Measurements from ENCODE around the gene RCBTB2. TPM values are rescaled to one million over a fixed set of nuclear protein-coding genes. Genes with fewer than 3 reads are reported as not detected.

RCBTB2 gene
- total and polyA plus RNA-seq, 4 donors = 4.1 to 9.0 (median 5.4) TPM

- H3K4me3 ChIP-seq (ENCODE audit: low read depth in 1 of 3, low read length in 3 of 3) = no peak overlapping the region
- 91% methylated on average over 2 of the region's 2 CpGs for WGBS
- H3K9ac ChIP-seq (ENCODE audit: low read depth in 1 of 2, low read length in 2 of 2) = no peak overlapping the region
- TF ChIP-seq EGR1 (IDR thresholded peaks at IDR 0.05; ENCODE audit: low read depth in 2 of 2) (no peak), ATF3 (IDR thresholded peaks at IDR 0.05) (no peak), ZBTB33 (IDR thresholded peaks at IDR 0.05) (no peak), CTCF (IDR thresholded peaks at IDR 0.05; ENCODE audit: low read depth, low read length, missing input control) (no peak), JUND (IDR thresholded peaks at IDR 0.05) (no peak), HNF4A (conservative IDR thresholded peaks at IDR 0.05) (no peak), FOXA2 (IDR thresholded peaks at IDR 0.05) (no peak), REST (IDR thresholded peaks at IDR 0.05) (no peak), YY1 (IDR thresholded peaks at IDR 0.05) (no peak), TAF1 (conservative IDR thresholded peaks at IDR 0.05) (no peak), SP1 (IDR thresholded peaks at IDR 0.05) (no peak), NR2F2 (IDR thresholded peaks at IDR 0.05) (no peak), FOXA1 (IDR thresholded peaks at IDR 0.05) (no peak), GABPA (IDR thresholded peaks at IDR 0.05 in 1 of 2, conservative IDR thresholded peaks at IDR 0.05 in 1 of 2) (no peak), HNF4G (IDR thresholded peaks at IDR 0.05) (no peak), RAD21 (IDR thresholded peaks at IDR 0.05) (no peak), MAX (IDR thresholded peaks at IDR 0.05) (no peak), RXRA (IDR thresholded peaks at IDR 0.05) (no peak)
- peaks cover 0 to 6% (median 1%) of the 10 kb centered on the region in 4 donors for H3K9me3 ChIP-seq (ENCODE audit: control insufficient read depth in 4 of 4, low read length in 3 of 4)
- no peaks in the 10 kb centered on the region for H3K27me3 ChIP-seq (ENCODE audit: control insufficient read depth in 4 of 4, insufficient read depth in 4 of 4, low read length in 3 of 4)
- DNase-seq (ENCODE audit: low spot score) = no peak
- no peak overlapping the region for H3K27ac ChIP-seq (ENCODE audit: low read depth in 1 of 2, low read length in 2 of 2)
- H3K36me3 ChIP-seq (ENCODE audit: control insufficient read depth in 4 of 4, insufficient read depth in 3 of 4, low read depth in 1 of 4, low read length in 3 of 4) = no peaks in the 10 kb centered on the region
- H3K4me1 ChIP-seq (ENCODE audit: control insufficient read depth in 4 of 4, insufficient read depth in 4 of 4, low read length in 3 of 4) = no peaks in the 10 kb centered on the region
Observed at GRCh38 chr13:48449656-48450055, 83.2 kb downstream of the RCBTB2 start.
